22Rv1 (cell line): Measurements from ENCODE around the gene DTNB.

ENCODE experiments used
- ZFX ChIP-seq: fragments of 450-650 bp; IDR thresholded peaks from 2 replicates; pipeline ENCODE4 v1.6.1; 2017; ENCODE audit warnings: antibody characterized with exemption, borderline replicate concordance
- TF ChIP-seq, protein P1 (sequence below): fragments of 450-650 bp; IDR thresholded peaks from 2 replicates; pipeline ENCODE4 v1.5.1; 2017; ENCODE audit warnings: mild to moderate bottlenecking

GRCh38 chr2:25671622-25672021 is 1.8 kb downstream of the DTNB start:
- TF ChIP-seq, protein P1, sequence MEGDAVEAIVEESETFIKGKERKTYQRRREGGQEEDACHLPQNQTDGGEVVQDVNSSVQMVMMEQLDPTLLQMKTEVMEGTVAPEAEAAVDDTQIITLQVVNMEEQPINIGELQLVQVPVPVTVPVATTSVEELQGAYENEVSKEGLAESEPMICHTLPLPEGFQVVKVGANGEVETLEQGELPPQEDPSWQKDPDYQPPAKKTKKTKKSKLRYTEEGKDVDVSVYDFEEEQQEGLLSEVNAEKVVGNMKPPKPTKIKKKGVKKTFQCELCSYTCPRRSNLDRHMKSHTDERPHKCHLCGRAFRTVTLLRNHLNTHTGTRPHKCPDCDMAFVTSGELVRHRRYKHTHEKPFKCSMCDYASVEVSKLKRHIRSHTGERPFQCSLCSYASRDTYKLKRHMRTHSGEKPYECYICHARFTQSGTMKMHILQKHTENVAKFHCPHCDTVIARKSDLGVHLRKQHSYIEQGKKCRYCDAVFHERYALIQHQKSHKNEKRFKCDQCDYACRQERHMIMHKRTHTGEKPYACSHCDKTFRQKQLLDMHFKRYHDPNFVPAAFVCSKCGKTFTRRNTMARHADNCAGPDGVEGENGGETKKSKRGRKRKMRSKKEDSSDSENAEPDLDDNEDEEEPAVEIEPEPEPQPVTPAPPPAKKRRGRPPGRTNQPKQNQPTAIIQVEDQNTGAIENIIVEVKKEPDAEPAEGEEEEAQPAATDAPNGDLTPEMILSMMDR, result no peak
- TF ChIP-seq ZFX, result no peak
